Mesenteric fat pad (tissue), 1 donor: ENCODE data around the gene ATP6V1G1. TPM values are rescaled to one million over a fixed set of nuclear protein-coding genes. Genes with fewer than 3 reads are reported as not detected.
A peak's percentile ranks its signal among the peaks of the same experiment; 100 is the strongest.

Experiments
- DNase-seq: peaks from one replicate; pipeline ENCODE4 v3.0.0-alpha.2; 2020; ENCODE audit warnings: low spot score
- long read RNA-seq: library from polyadenylated mRNA; unstranded; transcript quantifications from one replicate; pipeline ENCODE4 v2.0.0, GENCODE V29; 2020
- total RNA-seq: library from RNA; stranded (reverse); fragmentation: NEBNext Ultra II Directional; extraction: Animal tissue kit (Norgen Biotek cat#: 25700); gene quantifications from one replicate; pipeline ENCODE4 v1.2.1, GENCODE V29; 2021
- donor health status: DM: yes; HTN: yes; CAD: no.

Gene ATP6V1G1
- 70.4 TPM for total RNA-seq
- long read RNA-seq, transcript ATP6V1G1-201 (3 exons, 1,080 nt): major isoform, 94 of 98 reads
- long read RNA-seq, partial matches to known transcripts: 0 of 98 reads
- long read RNA-seq, other reads (novel, unspliced or antisense): 4 of 98 reads

- DNase-seq: peak; percentile 100
Measured at GRCh38 chr9:114587345-114588202, at the start of gene ATP6V1G1. Gene ATP6V1G1, plus strand, starts transcription at chr9:114587769. Its CDS starts 70 bp downstream, at chr9:114587839.

GRCh38 chr9:114538241-114538640 is 49.3 kb upstream of the ATP6V1G1 start:
- no peak for DNase-seq

- DNase-seq: no peak
Measured at GRCh38 chr9:114539701-114540380, 47.7 kb upstream of the ATP6V1G1 start.

- no peak for DNase-seq
Measured at GRCh38 chr9:114545055-114545454, 42.5 kb upstream of the ATP6V1G1 start.

GRCh38 chr9:114546851-114547250 is 40.7 kb upstream of the ATP6V1G1 start:
- DNase-seq: no peak

GRCh38 chr9:114549697-114550330 is 37.8 kb upstream of the ATP6V1G1 start:
- no peak for DNase-seq

GRCh38 chr9:114551750-114552685 is 35.6 kb upstream of the ATP6V1G1 start:
- DNase-seq: no peak

- no peak for DNase-seq
Measured at GRCh38 chr9:114552706-114553105, 34.9 kb upstream of the ATP6V1G1 start.

GRCh38 chr9:114553202-114553601 is 34.4 kb upstream of the ATP6V1G1 start:
- DNase-seq: no peak

GRCh38 chr9:114555696-114556095 is 31.9 kb upstream of the ATP6V1G1 start:
- DNase-seq: no peak

GRCh38 chr9:114558027-114558675 is 29.4 kb upstream of the ATP6V1G1 start:
- DNase-seq: no peak

- no peak for DNase-seq
Measured at GRCh38 chr9:114559830-114560513, 27.6 kb upstream of the ATP6V1G1 start.

- DNase-seq: no peak
Measured at GRCh38 chr9:114560956-114561355, 26.6 kb upstream of the ATP6V1G1 start.

GRCh38 chr9:114561771-114562170 is 25.8 kb upstream of the ATP6V1G1 start:
- no peak for DNase-seq

- DNase-seq: no peak
Measured at GRCh38 chr9:114565204-114565603, 22.4 kb upstream of the ATP6V1G1 start.

- DNase-seq: no peak
Measured at GRCh38 chr9:114570742-114571141, 16.8 kb upstream of the ATP6V1G1 start.

- DNase-seq: no peak
Measured at GRCh38 chr9:114571391-114571790, 16.2 kb upstream of the ATP6V1G1 start.

- DNase-seq: no peak
Measured at GRCh38 chr9:114572199-114572598, 15.4 kb upstream of the ATP6V1G1 start.

GRCh38 chr9:114574438-114574837 is 13.1 kb upstream of the ATP6V1G1 start:
- DNase-seq: no peak
